Mesothelial cell of epicardium (in vitro differentiated cells): Measurements from ENCODE around the gene CRYBB1. TPM values are rescaled to one million over a fixed set of nuclear protein-coding genes. Genes with fewer than 3 reads are reported as not detected.

ENCODE experiments used
- DNase-seq, 2 experiments: peaks; one replicate each; pipeline ENCODE4 v3.0.0; 2021; ENCODE audit warnings: low spot score in 2 of 2; ENCODE audit not compliant: unreplicated experiment in 2 of 2
- H3K27ac Mint-ChIP-seq: 2 replicates; pipeline ENCODE4 v1.8.0; 2021; ENCODE audit warnings: mixed read lengths
- H3K27me3 Mint-ChIP-seq: 2 replicates; pipeline ENCODE4 v1.8.0; 2021; ENCODE audit warnings: low read depth, mixed read lengths
- H3K36me3 Mint-ChIP-seq: 2 replicates; pipeline ENCODE4 v1.8.0; 2021; ENCODE audit warnings: mixed read lengths
- H3K4me1 Mint-ChIP-seq: 2 replicates; pipeline ENCODE4 v1.8.0; 2021; ENCODE audit warnings: mixed read lengths
- H3K4me3 Mint-ChIP-seq: 2 replicates; pipeline ENCODE4 v1.8.0; 2021; ENCODE audit warnings: mild to moderate bottlenecking, moderate library complexity, mixed read lengths
- H3K9me3 Mint-ChIP-seq: 2 replicates; pipeline ENCODE4 v1.8.0; 2021; ENCODE audit warnings: mixed read lengths
- total RNA-seq: library from RNA; stranded (reverse); gene quantifications from 3 replicates; pipeline ENCODE4 v1.2.1, GENCODE V29; 2021
- TF ChIP-seq, protein P1 (sequence below): fragments of 200-600 bp; sonication (generic); IDR thresholded peaks from one replicate; pipeline ENCODE4 v1.5.0; 2021; ENCODE audit warnings: antibody characterized with exemption; ENCODE audit not compliant: unreplicated experiment

CRYBB1 gene
- total RNA-seq, 1 donor from 2014 or later: not detected

DNA sequence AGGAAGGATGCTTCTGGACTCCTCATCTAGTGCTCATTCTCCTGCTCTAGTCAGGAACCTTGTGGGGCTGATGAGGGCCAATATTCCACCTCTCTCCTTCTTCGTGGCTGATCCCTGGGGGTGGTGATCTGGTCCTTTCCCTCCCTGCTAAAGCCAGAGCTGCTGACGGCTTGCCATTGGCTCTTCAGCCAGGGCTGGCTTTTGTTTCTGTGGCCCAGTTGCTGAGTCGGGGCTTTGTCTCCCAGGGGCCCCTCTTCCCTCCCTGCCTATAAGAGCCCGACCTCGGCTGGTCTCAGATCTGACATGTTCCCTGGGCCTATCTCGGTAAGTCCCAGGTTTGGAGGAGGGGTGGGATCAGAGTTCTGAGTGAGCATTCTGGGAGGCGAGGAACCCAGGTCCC, 3.8 kb upstream of the CRYBB1 start, which contains the start of gene CRYBA4:
Gene CRYBA4, plus strand, starts transcription at position 301 of the 400 bp plus-strand sequence. CDS start 634 bp downstream, outside the sequence.
- TF ChIP-seq, protein P1, sequence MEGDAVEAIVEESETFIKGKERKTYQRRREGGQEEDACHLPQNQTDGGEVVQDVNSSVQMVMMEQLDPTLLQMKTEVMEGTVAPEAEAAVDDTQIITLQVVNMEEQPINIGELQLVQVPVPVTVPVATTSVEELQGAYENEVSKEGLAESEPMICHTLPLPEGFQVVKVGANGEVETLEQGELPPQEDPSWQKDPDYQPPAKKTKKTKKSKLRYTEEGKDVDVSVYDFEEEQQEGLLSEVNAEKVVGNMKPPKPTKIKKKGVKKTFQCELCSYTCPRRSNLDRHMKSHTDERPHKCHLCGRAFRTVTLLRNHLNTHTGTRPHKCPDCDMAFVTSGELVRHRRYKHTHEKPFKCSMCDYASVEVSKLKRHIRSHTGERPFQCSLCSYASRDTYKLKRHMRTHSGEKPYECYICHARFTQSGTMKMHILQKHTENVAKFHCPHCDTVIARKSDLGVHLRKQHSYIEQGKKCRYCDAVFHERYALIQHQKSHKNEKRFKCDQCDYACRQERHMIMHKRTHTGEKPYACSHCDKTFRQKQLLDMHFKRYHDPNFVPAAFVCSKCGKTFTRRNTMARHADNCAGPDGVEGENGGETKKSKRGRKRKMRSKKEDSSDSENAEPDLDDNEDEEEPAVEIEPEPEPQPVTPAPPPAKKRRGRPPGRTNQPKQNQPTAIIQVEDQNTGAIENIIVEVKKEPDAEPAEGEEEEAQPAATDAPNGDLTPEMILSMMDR: no peak
- Mint-ChIP-seq H3K27ac (no peak within 1 kb of the TSS), H3K9me3 (no peaks in the 10 kb centered on the region), H3K4me1 (peaks cover 7% of the 10 kb centered on the region), H3K27me3 (peaks cover 7% of the 10 kb centered on the region), H3K36me3 (no peaks in the 10 kb centered on the region), H3K4me3 (no peak within 1 kb of the TSS)
- DNase-seq: no peak

DNA sequence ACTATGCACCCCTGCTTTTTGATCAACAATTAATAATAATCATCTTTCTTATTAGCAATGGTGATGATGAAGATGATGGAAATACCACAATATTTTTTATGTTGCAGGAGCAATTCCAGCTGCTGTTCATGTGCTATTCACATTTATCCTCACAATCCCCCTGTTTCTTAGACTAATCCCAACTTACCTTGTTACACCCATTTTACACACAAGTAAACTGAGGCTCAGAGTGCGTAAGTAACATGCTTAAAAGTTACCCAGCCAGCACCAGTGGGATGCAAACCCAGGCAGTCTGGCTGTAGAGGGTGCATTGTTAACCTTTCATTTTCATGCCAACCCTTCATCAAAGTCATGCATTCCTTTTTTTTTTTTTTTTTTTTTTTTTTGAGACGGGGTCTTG, 2.4 kb upstream of the CRYBB1 start:
- Mint-ChIP-seq H3K9me3 (no peaks in the 10 kb centered on the region), H3K4me3 (no peak overlapping the region), H3K4me1 (peaks cover 7% of the 10 kb centered on the region), H3K27me3 (peaks cover 17% of the 10 kb centered on the region), H3K36me3 (no peaks in the 10 kb centered on the region), H3K27ac (no peak overlapping the region)
- no peak for DNase-seq
- TF ChIP-seq, protein P1: no peak

DNA sequence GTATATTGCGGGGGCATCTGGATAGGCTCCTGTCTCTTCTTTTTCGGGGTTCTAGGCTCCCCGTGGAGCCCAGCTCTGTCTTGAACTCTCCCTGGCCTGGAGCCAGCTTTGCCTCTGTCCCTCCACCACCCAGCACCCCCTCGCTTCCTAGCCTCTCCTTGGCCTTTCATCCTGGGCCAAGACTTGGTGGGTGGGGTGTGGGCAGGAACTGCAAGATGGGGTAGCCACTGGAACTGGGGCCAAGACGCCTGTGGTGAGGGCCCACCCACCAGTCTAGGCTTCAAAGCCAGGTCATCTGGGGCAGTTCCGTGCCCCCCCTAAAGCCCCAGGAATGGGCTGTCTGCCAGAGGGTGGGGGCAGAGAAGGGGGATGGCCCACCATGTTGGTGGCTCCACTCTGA, 1.7 kb upstream of the CRYBB1 start:
- Mint-ChIP-seq H3K27ac (no peak overlapping the region), H3K4me1 (peaks cover 7% of the 10 kb centered on the region), H3K4me3 (no peak overlapping the region), H3K27me3 (peaks cover 22% of the 10 kb centered on the region), H3K9me3 (no peaks in the 10 kb centered on the region), H3K36me3 (no peaks in the 10 kb centered on the region)
- TF ChIP-seq, protein P1: no peak
- no peak for DNase-seq

DNA sequence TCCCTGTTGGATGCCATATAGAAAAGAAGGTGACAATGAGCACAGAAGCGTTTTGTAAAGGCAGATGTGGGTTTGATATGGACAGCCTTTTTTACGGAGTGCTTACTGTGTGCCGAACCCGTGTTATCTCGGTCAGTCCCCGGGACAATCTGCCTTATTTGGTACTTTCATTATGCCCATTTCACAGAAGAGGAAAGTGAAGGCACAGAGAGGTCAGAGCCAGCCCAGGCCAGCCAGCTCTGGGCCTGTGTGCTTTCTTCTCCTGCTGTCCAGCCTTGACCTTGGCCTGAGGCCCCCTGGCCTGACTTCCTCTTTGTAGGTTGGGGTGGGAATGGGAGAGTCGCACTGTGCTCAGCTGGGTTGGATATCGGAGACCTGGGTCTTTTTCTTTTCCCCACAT, 628 bp upstream of the CRYBB1 start:
- Mint-ChIP-seq H3K4me1 (peaks cover 14% of the 10 kb centered on the region), H3K36me3 (no peaks in the 10 kb centered on the region), H3K4me3 (no peak overlapping the region), H3K27ac (no peak overlapping the region), H3K27me3 (peaks cover 32% of the 10 kb centered on the region), H3K9me3 (no peaks in the 10 kb centered on the region)
- TF ChIP-seq, protein P1: no peak
- DNase-seq: no peak

DNA sequence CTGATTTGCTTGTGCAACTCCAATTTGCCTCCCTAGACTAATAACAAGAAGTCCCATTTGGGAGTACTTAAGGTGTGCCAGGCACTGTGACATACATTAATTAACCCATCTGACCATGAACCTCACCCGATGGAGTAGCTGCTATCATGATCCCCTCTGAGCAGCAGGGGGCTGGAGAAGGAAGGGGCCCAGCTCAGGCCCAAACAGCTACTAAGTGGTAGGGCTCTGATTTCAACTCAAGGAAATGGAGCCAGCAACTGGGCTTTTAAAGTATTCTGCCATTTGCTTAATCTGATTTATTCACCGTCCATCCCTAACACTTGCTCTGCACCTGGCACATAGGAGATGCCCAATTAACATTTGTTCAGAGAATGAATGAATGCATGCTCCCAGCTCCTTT, 1.2 kb downstream of the CRYBB1 start:
- Mint-ChIP-seq H3K9me3 (no peaks in the 10 kb centered on the region), H3K27ac (no peak overlapping the region), H3K4me1 (peaks cover 14% of the 10 kb centered on the region), H3K36me3 (no peaks in the 10 kb centered on the region), H3K27me3 (peaks cover 45% of the 10 kb centered on the region), H3K4me3 (no peak overlapping the region)
- TF ChIP-seq, protein P1: no peak
- no peak for DNase-seq
